ENCODE measurements around the gene GSK3B. TPM values are rescaled to one million over a fixed set of nuclear protein-coding genes. Genes with fewer than 3 reads are reported as not detected.

The GSK3B gene
- total and polyA plus RNA-seq, 2 experiments from 2014 or later, result 29.0 to 45.3 TPM

DNA sequence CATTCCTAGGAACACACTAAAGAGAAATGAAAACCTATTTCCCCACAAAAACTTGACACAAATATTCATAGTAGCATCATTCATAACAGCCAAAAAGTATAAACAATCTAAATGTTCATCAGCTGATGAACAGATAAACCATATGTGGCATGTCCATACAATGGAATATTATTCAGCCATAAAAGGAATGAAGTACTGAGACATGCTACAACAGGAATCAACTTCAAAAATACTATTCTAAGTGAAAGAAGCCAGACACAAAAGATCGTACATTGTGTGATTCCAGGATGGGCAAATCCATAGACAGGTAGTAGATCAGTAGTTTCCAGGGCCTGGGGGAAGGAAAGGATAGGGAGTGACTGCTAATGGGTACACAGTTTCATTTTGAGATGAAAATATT is 118.0 kb downstream of the GSK3B start:
- H3K4me1 Mint-ChIP-seq, result no peaks in the 10 kb centered on the region; the same call in 2 of the 3 replicates
- no peak overlapping the region for H3K4me3 ChIP-seq
- H3K27ac Mint-ChIP-seq, result no peak overlapping the region
- peaks cover 2% of the 10 kb centered on the region for H3K27me3 Mint-ChIP-seq (ENCODE audit: insufficient read depth, low read depth, poor library complexity)
- no peaks in the 10 kb centered on the region for H3K9me2 ChIP-seq (ENCODE audit: insufficient read depth)
- no peak for TF ChIP-seq EZH2phosphoT487 (IDR thresholded peaks at IDR 0.05; ENCODE audit: unreplicated experiment)
- TF ChIP-seq, protein P1, sequence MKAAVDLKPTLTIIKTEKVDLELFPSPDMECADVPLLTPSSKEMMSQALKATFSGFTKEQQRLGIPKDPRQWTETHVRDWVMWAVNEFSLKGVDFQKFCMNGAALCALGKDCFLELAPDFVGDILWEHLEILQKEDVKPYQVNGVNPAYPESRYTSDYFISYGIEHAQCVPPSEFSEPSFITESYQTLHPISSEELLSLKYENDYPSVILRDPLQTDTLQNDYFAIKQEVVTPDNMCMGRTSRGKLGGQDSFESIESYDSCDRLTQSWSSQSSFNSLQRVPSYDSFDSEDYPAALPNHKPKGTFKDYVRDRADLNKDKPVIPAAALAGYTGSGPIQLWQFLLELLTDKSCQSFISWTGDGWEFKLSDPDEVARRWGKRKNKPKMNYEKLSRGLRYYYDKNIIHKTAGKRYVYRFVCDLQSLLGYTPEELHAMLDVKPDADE (IDR thresholded peaks at IDR 0.05), result no peak
- TF ChIP-seq NANOG (IDR thresholded peaks at IDR 0.05; ENCODE audit: borderline replicate concordance), result no peak
- TF ChIP-seq EZH2 (IDR thresholded peaks at IDR 0.05; ENCODE audit: low read depth, unreplicated experiment), result no peak
- peaks cover 25% of the 10 kb centered on the region for H3K36me3 Mint-ChIP-seq (ENCODE audit: low read depth)
- H3K79me2 ChIP-seq (replicated peaks; ENCODE audit: insufficient read depth), result peaks cover 80% of the 10 kb centered on the region
- no peaks in the 10 kb centered on the region for H3K27me3 ChIP-seq (ENCODE audit: insufficient read depth)
- no peak overlapping the region for H3K27ac ChIP-seq (ENCODE audit: low read depth)
- no peaks in the 10 kb centered on the region for H3K4me1 ChIP-seq (ENCODE audit: insufficient read depth)
- H3K9me3 Mint-ChIP-seq, result no peaks in the 10 kb centered on the region
- H3F3A ChIP-seq (replicated peaks; ENCODE audit: low read depth), result no peaks in the 10 kb centered on the region
- H4K20me1 ChIP-seq (replicated peaks; ENCODE audit: insufficient read depth), result peaks cover 6% of the 10 kb centered on the region; the same call in 1 of the 2 replicates
- 0 out of 2 replicates have a peak, but pooled peaks cover 5% of the 10 kb centered on the region for H3K36me3 ChIP-seq (ENCODE audit: insufficient read depth)
- no peak overlapping the region for H3K4me2 ChIP-seq
- no peak overlapping the region for H3K4me3 Mint-ChIP-seq
- DNase-seq (ENCODE audit: low spot score) (no peak), ATAC-seq (no peak)
- H2AFZ ChIP-seq, result no peak overlapping the region

DNA sequence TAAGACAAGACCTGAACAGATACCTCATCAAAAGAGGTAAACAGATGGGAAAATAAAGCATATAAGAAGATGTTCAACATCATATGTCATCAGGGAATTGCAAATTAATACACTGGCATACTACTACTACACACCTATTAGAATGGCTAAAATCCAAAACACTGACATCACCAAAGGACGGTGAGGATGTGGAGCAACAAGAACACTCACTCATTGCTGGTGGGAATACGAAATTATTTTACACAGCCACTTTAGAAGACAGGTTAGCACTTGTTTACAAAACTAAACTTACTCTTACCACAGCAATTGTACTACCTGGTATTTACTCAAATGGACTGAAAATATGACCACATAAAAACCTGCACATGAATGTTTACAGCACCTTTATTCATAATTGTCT is 119.6 kb downstream of the GSK3B start:
- Histone ChIP-seq H3K9me2 (ENCODE audit: insufficient read depth) (no peaks in the 10 kb centered on the region), H3K27ac (ENCODE audit: low read depth) (no peak overlapping the region), H3K79me2 (replicated peaks; ENCODE audit: insufficient read depth) (peaks cover 81% of the 10 kb centered on the region), H3K4me2 (no peak overlapping the region), H2AFZ (no peak overlapping the region), H3K4me1 (ENCODE audit: insufficient read depth) (no peaks in the 10 kb centered on the region), H4K20me1 (replicated peaks; ENCODE audit: insufficient read depth) (peaks cover 6% of the 10 kb centered on the region; the same call in 1 of the 2 replicates), H3K27me3 (ENCODE audit: insufficient read depth) (no peaks in the 10 kb centered on the region), H3K4me3 (no peak overlapping the region), H3F3A (replicated peaks; ENCODE audit: low read depth) (no peaks in the 10 kb centered on the region), H3K36me3 (ENCODE audit: insufficient read depth) (0 out of 2 replicates have a peak, but pooled peaks cover 5% of the 10 kb centered on the region)
- Mint-ChIP-seq H3K27ac (no peak overlapping the region), H3K27me3 (ENCODE audit: insufficient read depth, low read depth, poor library complexity) (peaks cover 2% of the 10 kb centered on the region), H3K4me3 (no peak overlapping the region), H3K9me3 (no peaks in the 10 kb centered on the region), H3K36me3 (ENCODE audit: low read depth) (peaks cover 24% of the 10 kb centered on the region), H3K4me1 (no peaks in the 10 kb centered on the region; the same call in 2 of the 3 replicates)
- TF ChIP-seq, protein P2, sequence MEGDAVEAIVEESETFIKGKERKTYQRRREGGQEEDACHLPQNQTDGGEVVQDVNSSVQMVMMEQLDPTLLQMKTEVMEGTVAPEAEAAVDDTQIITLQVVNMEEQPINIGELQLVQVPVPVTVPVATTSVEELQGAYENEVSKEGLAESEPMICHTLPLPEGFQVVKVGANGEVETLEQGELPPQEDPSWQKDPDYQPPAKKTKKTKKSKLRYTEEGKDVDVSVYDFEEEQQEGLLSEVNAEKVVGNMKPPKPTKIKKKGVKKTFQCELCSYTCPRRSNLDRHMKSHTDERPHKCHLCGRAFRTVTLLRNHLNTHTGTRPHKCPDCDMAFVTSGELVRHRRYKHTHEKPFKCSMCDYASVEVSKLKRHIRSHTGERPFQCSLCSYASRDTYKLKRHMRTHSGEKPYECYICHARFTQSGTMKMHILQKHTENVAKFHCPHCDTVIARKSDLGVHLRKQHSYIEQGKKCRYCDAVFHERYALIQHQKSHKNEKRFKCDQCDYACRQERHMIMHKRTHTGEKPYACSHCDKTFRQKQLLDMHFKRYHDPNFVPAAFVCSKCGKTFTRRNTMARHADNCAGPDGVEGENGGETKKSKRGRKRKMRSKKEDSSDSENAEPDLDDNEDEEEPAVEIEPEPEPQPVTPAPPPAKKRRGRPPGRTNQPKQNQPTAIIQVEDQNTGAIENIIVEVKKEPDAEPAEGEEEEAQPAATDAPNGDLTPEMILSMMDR (conservative IDR thresholded peaks at IDR 0.05; ENCODE audit: low read depth in 2 of 2), result no peak
- TF ChIP-seq NANOG (IDR thresholded peaks at IDR 0.05; ENCODE audit: borderline replicate concordance) (no peak), JUNB (IDR thresholded peaks at IDR 0.05; ENCODE audit: unreplicated experiment) (no peak), STAT1 (IDR thresholded peaks at IDR 0.05; ENCODE audit: unreplicated experiment) (no peak), CREB1 (CRISPR knock-in tag; IDR thresholded peaks at IDR 0.05; ENCODE audit: low read depth) (no peak), ZNF114 (CRISPR knock-in tag; IDR thresholded peaks at IDR 0.05) (no peak)
- DNase-seq (ENCODE audit: low spot score), result no peak
- no peak for ATAC-seq

Measured in GM23338 (cell line).